Activated naive CD8-positive, alpha-beta T cell (primary cell): ENCODE data around the gene EYS.
"Not testable (repeated sequence)": the region's sequence is repeated elsewhere in the genome, so short reads cannot be mapped to it uniquely, and the experiment has no call there.

Experiments used
- H3K27ac Mint-ChIP-seq: one replicate; pipeline ENCODE4 v1.8.0; 2021; ENCODE audit warnings: mixed read lengths
- H3K27me3 Mint-ChIP-seq: one replicate; pipeline ENCODE4 v1.8.0; 2021; ENCODE audit warnings: mixed read lengths
- H3K36me3 Mint-ChIP-seq: one replicate; pipeline ENCODE4 v1.8.0; 2021; ENCODE audit warnings: mixed read lengths
- H3K4me1 Mint-ChIP-seq: one replicate; pipeline ENCODE4 v1.8.0; 2021; ENCODE audit warnings: low read depth, mixed read lengths
- H3K4me3 Mint-ChIP-seq: one replicate; pipeline ENCODE4 v1.8.0; 2021; ENCODE audit warnings: mild to moderate bottlenecking, mixed read lengths
- H3K9me3 Mint-ChIP-seq: one replicate; pipeline ENCODE4 v1.8.0; 2021; ENCODE audit warnings: low read depth, mixed read lengths

EYS gene

GRCh38 chr6:64072686-64073085, 1634.3 kb downstream of the EYS start:
- H3K27me3 Mint-ChIP-seq, result no peaks in the 10 kb centered on the region
- no peak overlapping the region for H3K27ac Mint-ChIP-seq
- no peaks in the 10 kb centered on the region for H3K4me1 Mint-ChIP-seq
- no peaks in the 10 kb centered on the region for H3K36me3 Mint-ChIP-seq
- no peak overlapping the region for H3K4me3 Mint-ChIP-seq
- H3K9me3 Mint-ChIP-seq, result no peaks in the 10 kb centered on the region

- no peaks in the 10 kb centered on the region for H3K27me3 Mint-ChIP-seq
- H3K4me1 Mint-ChIP-seq, result no peaks in the 10 kb centered on the region
- no peak overlapping the region for H3K4me3 Mint-ChIP-seq
- H3K36me3 Mint-ChIP-seq, result no peaks in the 10 kb centered on the region
- peaks cover 7% of the 10 kb centered on the region for H3K9me3 Mint-ChIP-seq
- H3K27ac Mint-ChIP-seq, result no peak overlapping the region
These were observed 1642.1 kb downstream of the EYS start for GRCh38 chr6:64064919-64065318.

GRCh38 chr6:64062960-64063683, 1643.9 kb downstream of the EYS start:
- H3K27ac Mint-ChIP-seq, result no peak overlapping the region
- H3K27me3 Mint-ChIP-seq, result no peaks in the 10 kb centered on the region
- no peaks in the 10 kb centered on the region for H3K36me3 Mint-ChIP-seq
- H3K4me3 Mint-ChIP-seq, result no peak overlapping the region
- H3K9me3 Mint-ChIP-seq, result peaks cover 7% of the 10 kb centered on the region
- H3K4me1 Mint-ChIP-seq, result no peaks in the 10 kb centered on the region

DNA sequence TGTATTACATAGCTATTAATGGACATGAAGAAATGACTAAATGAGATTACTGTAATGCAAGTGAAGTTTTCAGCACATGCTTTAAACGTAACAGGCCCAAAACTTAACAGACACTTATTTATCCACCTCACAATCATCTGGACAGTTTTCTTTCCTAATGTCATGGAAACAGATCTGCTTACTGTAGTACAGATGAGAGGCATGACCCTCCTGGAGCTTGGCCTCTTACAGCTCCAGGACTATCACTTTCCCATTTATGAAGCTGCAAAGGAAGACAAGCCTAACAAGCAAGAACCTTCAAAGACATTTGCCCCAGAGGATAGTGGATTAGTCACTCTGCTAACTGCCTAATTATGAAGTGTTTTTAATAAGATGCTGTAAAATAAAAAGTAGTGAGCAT, 1652.2 kb downstream of the EYS start:
- Mint-ChIP-seq H3K4me1 (no peaks in the 10 kb centered on the region), H3K27ac (no peak overlapping the region), H3K27me3 (no peaks in the 10 kb centered on the region), H3K36me3 (no peaks in the 10 kb centered on the region), H3K4me3 (no peak overlapping the region), H3K9me3 (no peaks in the 10 kb centered on the region)

- H3K4me3 Mint-ChIP-seq, result no peak overlapping the region
- H3K36me3 Mint-ChIP-seq, result no peaks in the 10 kb centered on the region
- no peaks in the 10 kb centered on the region for H3K27me3 Mint-ChIP-seq
- no peaks in the 10 kb centered on the region for H3K9me3 Mint-ChIP-seq
- H3K4me1 Mint-ChIP-seq, result no peaks in the 10 kb centered on the region
- H3K27ac Mint-ChIP-seq, result no peak overlapping the region
These were observed 1656.4 kb downstream of the EYS start for GRCh38 chr6:64050590-64050989.

- H3K27ac Mint-ChIP-seq, result no peak overlapping the region
- no peaks in the 10 kb centered on the region for H3K4me1 Mint-ChIP-seq
- H3K36me3 Mint-ChIP-seq, result no peaks in the 10 kb centered on the region
- H3K4me3 Mint-ChIP-seq, result no peak overlapping the region
- H3K27me3 Mint-ChIP-seq, result no peaks in the 10 kb centered on the region
- H3K9me3 Mint-ChIP-seq, result no peaks in the 10 kb centered on the region
These were observed 1657.3 kb downstream of the EYS start for GRCh38 chr6:64049736-64050135.

DNA sequence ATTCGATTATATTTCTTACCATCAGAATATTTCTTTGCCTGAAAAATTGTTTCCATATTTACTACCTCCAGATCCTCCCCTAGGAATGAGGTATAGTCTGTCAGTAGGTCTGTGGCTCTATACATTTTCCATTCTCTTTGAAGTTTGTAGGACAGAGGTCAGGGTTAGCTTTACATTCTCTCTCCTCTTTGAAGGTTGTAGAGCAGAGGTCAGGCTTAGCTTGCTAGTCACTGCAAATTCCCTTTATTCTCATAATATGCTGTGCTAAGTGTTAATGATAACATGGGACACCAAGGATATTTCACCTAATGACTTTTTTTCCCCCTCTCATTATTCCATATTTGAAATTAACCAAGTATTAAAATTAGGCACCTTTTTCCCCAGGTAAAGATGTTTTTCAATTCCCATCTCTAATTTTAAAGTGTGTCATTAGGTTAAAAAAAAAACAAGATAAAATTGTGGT, 1660.2 kb downstream of the EYS start:
- Mint-ChIP-seq H3K4me1 (no peaks in the 10 kb centered on the region), H3K9me3 (no peaks in the 10 kb centered on the region), H3K27me3 (no peaks in the 10 kb centered on the region), H3K27ac (no peak overlapping the region), H3K36me3 (no peaks in the 10 kb centered on the region), H3K4me3 (no peak overlapping the region)

DNA sequence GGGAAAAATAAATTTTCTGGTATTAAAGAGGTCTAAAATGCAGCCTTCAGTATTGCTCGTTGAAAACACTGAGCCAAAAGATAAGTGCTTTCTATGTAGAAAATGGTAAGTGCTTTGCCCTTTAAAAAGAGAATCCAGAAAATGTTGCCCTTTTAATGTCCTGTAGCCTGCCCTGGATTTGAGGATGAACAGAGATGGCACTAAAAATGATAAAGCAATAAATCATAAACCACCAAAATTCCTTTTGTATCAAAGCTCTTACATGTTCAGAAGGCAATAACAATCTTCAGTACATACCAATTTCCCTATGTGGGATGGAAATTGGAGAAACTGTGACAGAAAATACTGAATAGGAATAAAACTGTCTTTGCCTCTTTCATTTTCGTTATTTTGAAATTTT, 1665.7 kb downstream of the EYS start:
- no peaks in the 10 kb centered on the region for H3K4me1 Mint-ChIP-seq
- no peak overlapping the region for H3K27ac Mint-ChIP-seq
- H3K9me3 Mint-ChIP-seq, result no peaks in the 10 kb centered on the region
- no peaks in the 10 kb centered on the region for H3K27me3 Mint-ChIP-seq
- no peak overlapping the region for H3K4me3 Mint-ChIP-seq
- no peaks in the 10 kb centered on the region for H3K36me3 Mint-ChIP-seq

DNA sequence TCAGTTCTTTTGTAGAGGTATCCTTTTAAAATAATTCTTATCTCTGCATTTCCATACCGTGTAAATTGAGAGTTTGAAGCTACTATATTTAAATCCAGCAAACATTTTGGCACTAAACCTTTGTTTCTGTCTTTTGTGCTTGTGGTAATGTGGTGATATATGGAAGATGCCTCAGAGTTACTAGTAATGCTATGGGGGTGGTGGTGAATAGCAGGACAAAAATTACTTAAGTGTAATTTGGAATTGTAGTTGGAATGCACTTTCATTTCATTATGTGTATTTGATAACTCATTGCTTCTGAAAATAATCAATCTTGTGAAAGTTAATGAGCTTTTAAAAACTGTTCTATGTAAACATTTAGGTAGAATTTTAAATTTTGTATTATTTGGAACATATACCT, 1666.9 kb downstream of the EYS start:
- H3K27ac Mint-ChIP-seq, result no peak overlapping the region
- no peak overlapping the region for H3K4me3 Mint-ChIP-seq
- no peaks in the 10 kb centered on the region for H3K27me3 Mint-ChIP-seq
- no peaks in the 10 kb centered on the region for H3K4me1 Mint-ChIP-seq
- no peaks in the 10 kb centered on the region for H3K9me3 Mint-ChIP-seq
- H3K36me3 Mint-ChIP-seq, result no peaks in the 10 kb centered on the region

GRCh38 chr6:64037427-64037826, 1669.6 kb downstream of the EYS start:
- no peak overlapping the region for H3K27ac Mint-ChIP-seq
- no peaks in the 10 kb centered on the region for H3K9me3 Mint-ChIP-seq
- no peaks in the 10 kb centered on the region for H3K27me3 Mint-ChIP-seq
- no peaks in the 10 kb centered on the region for H3K4me1 Mint-ChIP-seq
- no peaks in the 10 kb centered on the region for H3K36me3 Mint-ChIP-seq
- no peak overlapping the region for H3K4me3 Mint-ChIP-seq

GRCh38 chr6:64034910-64035655, 1671.9 kb downstream of the EYS start:
- Mint-ChIP-seq H3K36me3 (no peaks in the 10 kb centered on the region), H3K27me3 (no peaks in the 10 kb centered on the region), H3K4me1 (no peaks in the 10 kb centered on the region), H3K27ac (no peak overlapping the region), H3K9me3 (no peaks in the 10 kb centered on the region), H3K4me3 (no peak overlapping the region)

DNA sequence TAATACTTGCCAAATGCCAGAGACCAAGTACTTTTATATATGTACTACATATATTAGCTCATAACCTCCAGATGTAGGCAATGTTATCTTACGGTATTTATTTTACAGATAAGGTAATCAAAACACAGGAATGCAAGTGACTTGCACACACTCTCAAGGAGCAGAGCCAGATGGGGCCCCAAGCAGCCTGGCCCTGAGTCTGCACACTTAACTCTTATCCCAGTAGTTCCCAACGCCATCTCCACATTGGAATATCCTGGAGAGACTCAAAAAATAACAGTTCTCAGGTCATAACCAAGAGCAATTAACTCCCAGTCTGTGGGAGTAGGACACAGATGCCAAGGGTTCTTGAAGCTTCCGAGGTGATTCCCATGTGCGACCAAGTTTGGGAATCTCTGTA, 1672.7 kb downstream of the EYS start:
- Mint-ChIP-seq H3K9me3 (no peaks in the 10 kb centered on the region), H3K36me3 (no peaks in the 10 kb centered on the region), H3K27ac (no peak overlapping the region), H3K4me1 (no peaks in the 10 kb centered on the region), H3K4me3 (no peak overlapping the region), H3K27me3 (no peaks in the 10 kb centered on the region)

DNA sequence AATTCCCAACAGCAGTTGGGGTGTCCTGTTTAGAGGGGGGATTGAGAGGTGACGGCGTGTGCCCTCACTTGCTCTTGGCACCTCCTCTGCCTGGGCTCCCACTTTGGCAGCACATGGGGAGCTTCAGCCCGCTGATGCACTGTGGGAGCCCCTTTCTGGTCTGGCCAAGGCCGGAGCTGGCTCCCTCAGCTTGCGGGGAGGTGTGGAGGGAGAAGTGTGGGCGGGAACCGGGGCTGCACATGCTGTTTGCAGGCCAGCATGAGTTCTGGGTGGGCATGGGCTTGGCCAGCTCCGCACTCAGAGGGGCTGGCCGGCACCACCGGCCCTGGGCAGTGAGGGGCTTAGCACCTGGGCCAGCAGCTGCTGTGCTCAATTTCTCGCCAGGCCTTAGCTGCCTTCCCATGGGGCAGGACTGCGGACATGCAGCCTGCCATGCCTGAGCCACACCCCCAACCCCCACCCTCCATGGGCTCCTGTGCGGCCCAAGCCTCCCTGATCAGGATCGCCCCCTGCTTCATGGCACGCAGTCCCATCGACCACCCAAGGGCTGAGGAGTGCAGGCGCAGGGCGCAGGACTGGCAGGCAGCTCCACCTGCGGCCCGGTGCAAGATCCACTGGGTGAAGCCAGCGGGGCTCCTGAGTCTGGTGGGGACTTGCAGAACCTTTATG, 1675.9 kb downstream of the EYS start:
- not testable (repeated sequence) for H3K4me1 Mint-ChIP-seq, H3K4me3 Mint-ChIP-seq, H3K36me3 Mint-ChIP-seq, H3K27me3 Mint-ChIP-seq, H3K9me3 Mint-ChIP-seq, H3K27ac Mint-ChIP-seq

- H3K36me3 Mint-ChIP-seq, result no peaks in the 10 kb centered on the region
- peaks cover 4% of the 10 kb centered on the region for H3K9me3 Mint-ChIP-seq
- no peak overlapping the region for H3K4me3 Mint-ChIP-seq
- no peaks in the 10 kb centered on the region for H3K4me1 Mint-ChIP-seq
- no peak overlapping the region for H3K27ac Mint-ChIP-seq
- no peaks in the 10 kb centered on the region for H3K27me3 Mint-ChIP-seq
These were observed 1683.3 kb downstream of the EYS start for GRCh38 chr6:64023693-64024092.

- no peak overlapping the region for H3K4me3 Mint-ChIP-seq
- no peaks in the 10 kb centered on the region for H3K4me1 Mint-ChIP-seq
- no peaks in the 10 kb centered on the region for H3K27me3 Mint-ChIP-seq
- H3K9me3 Mint-ChIP-seq, result peaks cover 3% of the 10 kb centered on the region
- H3K36me3 Mint-ChIP-seq, result no peaks in the 10 kb centered on the region
- no peak overlapping the region for H3K27ac Mint-ChIP-seq
These were observed 1692.4 kb downstream of the EYS start for GRCh38 chr6:64014595-64014994.
